ENCODE results near the gene CATSPERB. TPM values are rescaled to one million over a fixed set of nuclear protein-coding genes. Genes with fewer than 3 reads are reported as not detected.
"Not testable (repeated sequence)": the region's sequence is repeated elsewhere in the genome, so short reads cannot be mapped to it uniquely, and the experiment has no call there.

CATSPERB gene, protein sequence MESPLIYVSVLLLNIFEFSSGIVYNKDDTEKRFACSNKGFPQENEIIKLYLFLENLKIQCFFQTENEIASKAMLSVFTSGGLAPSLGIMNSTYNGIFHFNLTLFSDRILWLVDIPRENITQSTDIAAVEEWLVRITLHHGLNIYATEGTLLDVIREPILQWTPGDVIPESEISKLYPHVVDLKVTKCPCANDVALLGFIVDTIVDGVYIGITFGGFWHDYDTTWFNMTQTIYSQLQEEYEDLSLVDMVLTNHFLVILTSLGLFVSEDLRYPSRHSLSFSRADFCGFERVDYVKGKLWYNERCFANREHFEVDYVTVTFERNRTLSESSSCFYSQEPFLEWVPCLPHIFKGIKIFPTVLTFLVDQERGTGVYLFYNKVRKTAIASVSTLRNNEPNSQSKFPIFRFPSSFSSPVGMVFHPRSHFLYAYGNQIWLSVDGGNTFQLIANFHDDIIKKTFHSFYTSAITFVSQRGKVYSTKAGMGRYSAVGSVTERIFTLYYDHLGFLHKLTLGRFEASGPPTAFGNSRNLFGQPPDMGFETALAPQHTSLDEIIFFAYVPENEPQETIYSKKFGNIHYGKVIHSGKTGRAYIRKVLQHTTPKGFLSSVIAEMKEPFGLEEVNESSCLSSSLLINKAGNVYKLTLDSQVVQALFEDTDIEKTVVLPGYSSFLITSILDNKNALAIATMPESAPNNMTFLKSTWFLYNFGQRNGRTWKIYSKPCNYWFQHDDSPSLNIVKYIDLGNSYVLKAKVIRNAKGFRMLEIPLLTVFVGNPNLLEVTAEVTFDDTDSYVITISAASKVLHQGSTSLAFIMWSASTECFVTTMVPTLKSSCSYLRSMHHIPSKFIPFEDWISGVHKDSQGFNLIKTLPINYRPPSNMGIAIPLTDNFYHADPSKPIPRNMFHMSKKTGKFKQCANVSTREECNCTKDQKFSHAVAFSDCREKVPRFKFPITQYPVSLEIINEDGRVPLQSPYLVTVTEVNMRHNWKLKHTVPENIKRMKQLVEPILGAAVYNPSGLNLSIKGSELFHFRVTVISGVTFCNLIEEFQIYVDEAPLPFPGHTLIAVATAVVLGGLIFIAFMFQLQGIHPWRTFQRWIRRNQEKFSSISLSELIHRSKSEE
- polyA plus RNA-seq (ENCODE audit: insufficient read length), result 0.40 TPM

- DNase-seq, result no peak
These were observed at the start of gene CATSPERB for GRCh38 chr14:91731986-91732385. Gene CATSPERB (minus strand): TSS chr14:91732086. CDS start chr14:91729479, 2,607 bp downstream.

- no peak for DNase-seq
These were observed 48.6 kb upstream of the CATSPERB start for GRCh38 chr14:91780452-91780851.

GRCh38 chr14:91778217-91778616 is 46.3 kb upstream of the CATSPERB start:
- DNase-seq, result no peak

DNA sequence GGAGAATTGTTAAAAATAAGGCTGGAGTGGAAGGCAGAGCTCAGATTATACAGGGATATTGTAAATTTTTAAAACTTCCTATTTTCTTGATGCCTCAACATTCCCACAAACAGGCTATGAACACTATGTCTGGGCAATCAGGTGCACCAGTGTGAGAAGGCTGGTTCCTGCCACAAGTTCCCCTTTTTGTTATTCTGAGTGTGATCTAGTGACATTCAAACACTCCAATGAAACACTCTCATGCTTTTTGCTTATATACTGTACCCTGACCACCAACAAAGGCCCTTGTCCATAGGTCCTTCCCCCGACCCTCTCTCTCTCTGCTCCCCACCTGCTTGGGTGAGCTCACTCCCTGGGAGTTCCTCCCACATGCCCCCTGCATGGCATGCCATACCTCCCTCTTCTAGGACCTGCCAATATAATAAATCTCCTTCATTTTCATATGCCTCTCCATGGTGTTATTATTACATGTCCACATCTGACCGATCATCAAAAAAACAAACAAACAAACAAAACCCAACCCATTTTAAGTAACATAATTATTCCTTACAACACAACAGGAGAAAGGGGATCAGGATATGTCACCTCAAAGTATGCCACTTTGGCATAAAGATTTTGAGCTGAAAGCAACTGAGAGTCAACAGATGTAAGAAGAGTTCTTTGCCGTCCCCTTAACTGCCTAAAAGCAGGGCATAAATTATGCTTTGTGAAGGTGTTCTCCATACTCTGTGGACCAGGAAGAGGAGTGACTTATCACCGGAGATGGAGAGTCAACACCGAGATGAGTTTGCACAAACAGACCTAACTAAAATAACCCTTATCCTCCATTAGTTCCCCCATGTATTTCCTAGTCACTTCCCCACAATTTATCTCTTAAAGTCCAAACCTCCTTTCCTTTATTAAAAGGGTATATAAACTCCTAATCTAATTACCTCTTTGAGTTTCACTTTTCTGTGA is 42.5 kb upstream of the CATSPERB start:
- no peak for DNase-seq

- no peak for DNase-seq
These were observed 38.3 kb upstream of the CATSPERB start for GRCh38 chr14:91770185-91770584.

GRCh38 chr14:91755570-91756295 is 23.8 kb upstream of the CATSPERB start:
- no peak for DNase-seq

DNA sequence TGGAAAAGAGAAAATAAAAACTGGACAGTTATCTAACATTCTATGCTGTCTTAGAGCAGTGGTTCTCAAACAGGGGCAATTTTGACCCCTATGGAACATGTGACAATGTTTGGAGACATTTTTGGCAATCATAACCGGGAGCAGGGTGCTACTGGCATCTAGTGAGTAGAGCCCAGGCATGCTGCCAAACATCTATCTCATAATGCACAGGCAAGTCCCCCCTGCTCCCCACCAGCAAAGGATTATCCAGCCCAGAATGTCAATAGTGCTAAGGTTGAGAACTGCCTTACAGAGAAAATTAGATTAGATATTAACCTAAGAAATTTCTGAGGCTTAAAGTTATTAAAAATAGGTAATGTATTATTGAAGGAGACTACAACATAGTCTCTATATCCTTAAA is 22.9 kb upstream of the CATSPERB start:
- DNase-seq, result no peak

- no peak for DNase-seq
These were observed 22.3 kb upstream of the CATSPERB start for GRCh38 chr14:91754185-91754584.

GRCh38 chr14:91753501-91754128 is 21.7 kb upstream of the CATSPERB start:
- DNase-seq, result no peak

- no peak for DNase-seq
These were observed 21.1 kb upstream of the CATSPERB start for GRCh38 chr14:91752961-91753360.

GRCh38 chr14:91751719-91752118 is 19.8 kb upstream of the CATSPERB start:
- DNase-seq, result no peak

DNA sequence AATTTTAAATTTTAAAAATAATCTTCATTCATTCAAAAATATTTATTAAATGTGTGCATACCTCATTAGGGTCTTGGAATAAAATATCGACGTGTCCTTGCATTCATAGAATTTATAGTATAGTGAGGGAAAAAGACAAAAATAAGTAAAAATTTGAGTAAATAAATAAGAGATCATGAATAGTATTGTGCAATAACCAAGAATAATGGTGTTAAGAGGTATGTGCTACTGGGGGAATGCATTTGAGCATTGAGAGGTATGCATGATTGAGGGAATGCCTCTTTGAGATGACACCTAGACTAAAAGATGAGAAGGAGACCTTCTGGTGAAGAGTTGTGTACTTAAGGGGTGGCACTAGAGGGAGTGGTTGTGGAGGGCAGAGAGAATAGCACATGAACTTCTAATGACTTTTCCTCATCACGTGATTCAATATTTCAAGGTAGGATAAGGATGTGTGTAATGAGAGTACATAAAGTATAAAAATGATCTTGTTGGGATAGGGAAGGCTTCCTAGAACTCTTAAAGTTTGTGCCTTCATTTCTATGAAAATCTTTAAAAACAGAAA is 18.8 kb upstream of the CATSPERB start:
- no peak for DNase-seq

DNA sequence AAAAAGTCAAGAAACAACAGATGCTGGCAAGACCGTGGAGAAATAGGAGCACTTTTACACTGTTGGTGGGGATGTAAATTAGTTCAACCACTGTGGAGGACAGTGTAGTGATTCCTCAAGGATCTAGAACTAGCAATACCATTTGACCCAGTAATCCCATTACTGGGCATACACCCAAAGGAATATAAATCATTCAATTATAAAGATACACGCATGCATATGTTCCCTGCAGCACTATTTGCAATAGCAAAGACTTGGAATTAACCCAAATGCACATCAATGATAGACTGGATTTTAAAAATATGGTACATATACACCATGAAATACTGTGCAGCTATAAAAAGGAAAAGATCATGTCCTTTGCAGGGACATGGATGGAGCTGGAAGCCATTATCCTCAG is 18.0 kb upstream of the CATSPERB start:
- DNase-seq, result no peak

- DNase-seq, result no peak
These were observed 16.2 kb upstream of the CATSPERB start for GRCh38 chr14:91748049-91748448.

DNA sequence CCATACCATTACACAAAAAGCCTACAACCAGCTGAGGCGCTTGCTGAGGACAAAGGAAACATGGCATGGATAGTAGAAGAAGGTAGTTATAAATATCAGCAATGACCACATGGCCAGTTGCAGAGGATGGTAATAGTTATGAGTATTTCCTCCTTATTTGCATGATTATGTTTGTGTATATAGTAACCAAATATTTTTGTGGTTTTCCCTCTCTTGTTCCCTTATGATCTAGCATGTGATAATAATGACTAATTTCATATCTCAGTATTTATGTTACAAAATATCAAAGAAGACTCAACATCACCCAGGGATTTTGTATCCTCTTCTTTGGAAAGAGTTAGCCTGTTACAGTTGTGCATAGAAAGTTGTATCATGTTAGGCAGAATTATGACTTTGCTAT is 13.5 kb upstream of the CATSPERB start:
- no peak for DNase-seq

DNA sequence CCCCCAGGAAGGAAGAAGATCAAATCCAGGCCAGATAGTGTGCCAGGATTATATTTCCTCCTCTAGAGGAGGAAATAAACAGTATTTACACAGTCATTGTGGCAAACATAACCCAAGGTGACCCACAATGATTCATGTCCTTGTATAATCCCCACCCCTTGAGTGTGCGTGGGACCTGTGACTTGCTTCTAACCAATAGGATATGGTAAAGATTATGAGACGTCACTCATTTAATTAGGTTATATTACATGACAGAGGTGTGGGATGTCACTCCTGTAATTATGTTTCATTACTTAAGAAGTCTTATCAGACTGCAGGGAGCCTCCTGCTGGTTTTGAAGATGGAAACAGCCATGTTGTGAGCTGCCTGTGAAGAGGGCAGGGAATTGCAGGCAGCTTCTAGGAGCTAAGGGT is 12.2 kb upstream of the CATSPERB start:
- no peak for DNase-seq

- DNase-seq, result no peak
These were observed 11.4 kb upstream of the CATSPERB start for GRCh38 chr14:91743305-91743653.

- no peak for DNase-seq
These were observed 10.9 kb upstream of the CATSPERB start for GRCh38 chr14:91742621-91743304.

- not testable (repeated sequence) for DNase-seq
These were observed 8.0 kb upstream of the CATSPERB start for GRCh38 chr14:91739867-91740266.

DNA sequence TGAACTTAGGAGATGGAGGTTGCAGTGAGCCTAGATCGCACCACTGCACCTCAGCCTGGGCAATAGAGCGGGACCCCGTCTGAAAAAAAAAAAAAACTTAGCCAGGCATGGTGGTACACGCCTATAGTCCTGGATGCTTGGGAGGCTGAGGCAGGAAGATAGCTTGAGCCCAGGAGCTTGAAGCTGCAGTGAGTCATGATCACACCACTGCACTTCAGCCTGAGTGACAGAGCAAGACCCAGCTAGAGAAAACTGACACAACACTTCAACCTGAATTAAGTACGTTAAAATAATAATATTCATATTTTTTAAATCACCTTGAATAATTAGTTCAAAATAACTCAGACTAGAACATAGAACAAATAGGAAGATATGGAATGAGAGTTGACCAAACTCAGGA is 5.7 kb upstream of the CATSPERB start:
- no peak for DNase-seq
